ENCODE data around the gene JAKMIP1.

DNA sequence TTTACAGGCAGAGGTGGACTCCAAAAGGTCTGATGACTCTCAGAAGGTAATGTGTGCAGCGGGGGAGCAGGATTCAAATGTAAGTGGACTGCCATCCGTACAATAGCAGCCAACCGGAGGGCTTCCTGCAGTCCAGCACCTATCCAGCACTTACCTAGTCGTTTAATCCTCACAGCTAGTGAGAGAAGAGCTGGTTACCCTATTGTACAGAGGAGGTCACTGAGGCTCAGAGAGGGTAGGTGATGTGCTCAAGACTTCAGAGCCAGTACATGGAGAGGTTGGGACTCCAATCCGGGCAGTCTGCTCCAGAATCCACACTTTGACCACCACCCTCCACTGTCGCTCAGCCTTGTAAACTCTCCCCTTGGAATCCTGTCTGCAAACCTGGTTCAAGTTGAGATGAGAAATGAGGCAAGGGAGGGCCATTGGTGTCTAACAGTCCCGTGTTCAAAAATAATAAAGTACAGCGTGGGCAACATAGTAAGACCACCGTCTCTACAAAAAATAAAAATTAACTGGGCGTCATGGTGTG is 22.5 kb upstream of the JAKMIP1 start:
- TF ChIP-seq, protein P1, sequence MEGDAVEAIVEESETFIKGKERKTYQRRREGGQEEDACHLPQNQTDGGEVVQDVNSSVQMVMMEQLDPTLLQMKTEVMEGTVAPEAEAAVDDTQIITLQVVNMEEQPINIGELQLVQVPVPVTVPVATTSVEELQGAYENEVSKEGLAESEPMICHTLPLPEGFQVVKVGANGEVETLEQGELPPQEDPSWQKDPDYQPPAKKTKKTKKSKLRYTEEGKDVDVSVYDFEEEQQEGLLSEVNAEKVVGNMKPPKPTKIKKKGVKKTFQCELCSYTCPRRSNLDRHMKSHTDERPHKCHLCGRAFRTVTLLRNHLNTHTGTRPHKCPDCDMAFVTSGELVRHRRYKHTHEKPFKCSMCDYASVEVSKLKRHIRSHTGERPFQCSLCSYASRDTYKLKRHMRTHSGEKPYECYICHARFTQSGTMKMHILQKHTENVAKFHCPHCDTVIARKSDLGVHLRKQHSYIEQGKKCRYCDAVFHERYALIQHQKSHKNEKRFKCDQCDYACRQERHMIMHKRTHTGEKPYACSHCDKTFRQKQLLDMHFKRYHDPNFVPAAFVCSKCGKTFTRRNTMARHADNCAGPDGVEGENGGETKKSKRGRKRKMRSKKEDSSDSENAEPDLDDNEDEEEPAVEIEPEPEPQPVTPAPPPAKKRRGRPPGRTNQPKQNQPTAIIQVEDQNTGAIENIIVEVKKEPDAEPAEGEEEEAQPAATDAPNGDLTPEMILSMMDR (IDR thresholded peaks at IDR 0.05) = no peak
- TF ChIP-seq POLR2A (IDR thresholded peaks at IDR 0.05) = no peak

Data from esophagus squamous epithelium (tissue), 4 donors.